HEK293 (cell line): ENCODE measurements around the gene CEP57L1.

ENCODE experiments used
- CTCF ChIA-PET: fragments of 350-600 bp; formaldehyde crosslinking; extraction: SDS; loops from one replicate; lab custom pipeline; 2021; ENCODE audit warnings: antibody characterized with exemption; lab: Yijun Ruan, JAX
- POLR2A ChIA-PET: fragments of 300-600 bp; formaldehyde crosslinking; extraction: SDS; loops from one replicate; lab custom pipeline; 2020; ENCODE audit warnings: antibody characterized with exemption, inconsistent platforms; lab: Yijun Ruan, JAX
- H3K27ac ChIP-seq: fragments of 200-500 bp; sonication (Bioruptor generic); 2 replicates; pipeline ENCODE4 v1.5.1; 2014; ENCODE audit warnings: low read depth, low read length, control low read depth, inconsistent platforms; ENCODE audit errors: extremely low read depth
- H3K36me3 ChIP-seq, 2 experiments: fragments of 200-500 bp in 1 of 2; sonication (Bioruptor generic) in 1 of 2; 1 replicate in 1 of 2; 2 replicates in 1 of 2; pipeline ENCODE4 v1.5.1; 2014 to 2017; ENCODE audit warnings: inconsistent platforms in 2 of 2, low read length in 2 of 2; ENCODE audit not compliant: control insufficient read depth in 2 of 2, insufficient read depth in 1 of 2
- H3K4me1 ChIP-seq: fragments of 200-500 bp; sonication (Bioruptor generic); 2 replicates; pipeline ENCODE4 v1.5.1; 2014; ENCODE audit warnings: mild to moderate bottlenecking, low read length, inconsistent platforms; ENCODE audit not compliant: control insufficient read depth, insufficient read depth
- H3K4me3 ChIP-seq: 2 replicates; pipeline ENCODE4 v1.5.1; 2011; ENCODE audit warnings: low read depth, mild to moderate bottlenecking, control low read depth, low read length, moderate library complexity
- H3K9me3 ChIP-seq: fragments of 200-500 bp; sonication (Bioruptor generic); 2 replicates; pipeline ENCODE4 v1.5.1; 2014; ENCODE audit warnings: low read depth, low read length, inconsistent platforms; ENCODE audit not compliant: control insufficient read depth, insufficient read depth
- GFI1B ChIP-seq: fragments of 450-650 bp; formaldehyde crosslinking; IDR thresholded peaks from 2 replicates; pipeline ENCODE4 v1.5.1; 2016; ENCODE audit warnings: missing biosample characterization, missing genetic modification characterization
- KLF1 ChIP-seq: fragments of 450-650 bp; formaldehyde crosslinking; IDR thresholded peaks from 2 replicates; pipeline ENCODE4 v1.5.1; 2016; ENCODE audit warnings: missing biosample characterization, missing genetic modification characterization
- KLF8 ChIP-seq: fragments of 450-650 bp; formaldehyde crosslinking; IDR thresholded peaks from 2 replicates; pipeline ENCODE4 v1.5.1; 2016; ENCODE audit warnings: missing biosample characterization, missing genetic modification characterization
- OSR2 ChIP-seq: fragments of 450-650 bp; formaldehyde crosslinking; IDR thresholded peaks from 2 replicates; pipeline ENCODE4 v1.5.1; 2016; ENCODE audit warnings: missing biosample characterization, missing genetic modification characterization
- ZFP3 ChIP-seq: fragments of 450-650 bp; formaldehyde crosslinking; IDR thresholded peaks from 2 replicates; pipeline ENCODE4 v1.5.1; 2016; ENCODE audit warnings: low read depth, missing biosample characterization, missing genetic modification characterization
- ZNF175 ChIP-seq: fragments of 450-650 bp; formaldehyde crosslinking; IDR thresholded peaks from 2 replicates; pipeline ENCODE4 v1.5.1; 2016; ENCODE audit warnings: missing biosample characterization, missing genetic modification characterization
- ZNF221 ChIP-seq: fragments of 450-650 bp; formaldehyde crosslinking; IDR thresholded peaks from 2 replicates; pipeline ENCODE4 v1.5.1; 2017; ENCODE audit warnings: missing biosample characterization, missing genetic modification characterization, borderline replicate concordance
- ZNF280C ChIP-seq: fragments of 450-650 bp; formaldehyde crosslinking; IDR thresholded peaks from 2 replicates; pipeline ENCODE4 v1.5.1; 2016; ENCODE audit warnings: missing biosample characterization, missing genetic modification characterization
- ZNF324 ChIP-seq: fragments of 450-650 bp; formaldehyde crosslinking; IDR thresholded peaks from 2 replicates; pipeline ENCODE4 v1.5.1; 2016; ENCODE audit warnings: missing biosample characterization, missing genetic modification characterization
- ZNF335 ChIP-seq: fragments of 450-650 bp; formaldehyde crosslinking; conservative IDR thresholded peaks from 2 replicates; pipeline ENCODE4 v1.5.1; 2016; ENCODE audit warnings: missing biosample characterization, missing genetic modification characterization
- ZNF416 ChIP-seq: fragments of 450-650 bp; formaldehyde crosslinking; IDR thresholded peaks from 2 replicates; pipeline ENCODE4 v1.5.1; 2016; ENCODE audit warnings: missing biosample characterization, missing genetic modification characterization
- ZNF423 ChIP-seq: fragments of 450-650 bp; formaldehyde crosslinking; IDR thresholded peaks from 2 replicates; pipeline ENCODE4 v1.5.1; 2016; ENCODE audit warnings: missing biosample characterization, missing genetic modification characterization
- ZNF449 ChIP-seq: fragments of 450-650 bp; formaldehyde crosslinking; IDR thresholded peaks from 2 replicates; pipeline ENCODE4 v1.5.1; 2017; ENCODE audit warnings: missing biosample characterization, mild to moderate bottlenecking, missing genetic modification characterization, moderate library complexity
- ZNF544 ChIP-seq: fragments of 450-650 bp; formaldehyde crosslinking; IDR thresholded peaks from 2 replicates; pipeline ENCODE4 v1.5.0; 2017; ENCODE audit warnings: missing biosample characterization, missing genetic modification characterization
- ZNF548 ChIP-seq: fragments of 450-650 bp; formaldehyde crosslinking; IDR thresholded peaks from 2 replicates; pipeline ENCODE4 v1.5.1; 2016; ENCODE audit warnings: missing biosample characterization, missing genetic modification characterization
- ZNF629 ChIP-seq: fragments of 450-650 bp; formaldehyde crosslinking; IDR thresholded peaks from 2 replicates; pipeline ENCODE4 v1.5.1; 2017; ENCODE audit warnings: missing biosample characterization, missing genetic modification characterization
- ZNF692 ChIP-seq: fragments of 450-650 bp; formaldehyde crosslinking; IDR thresholded peaks from 2 replicates; pipeline ENCODE4 v1.5.1; 2016; ENCODE audit warnings: missing biosample characterization, missing genetic modification characterization
- ZSCAN30 ChIP-seq: fragments of 450-650 bp; IDR thresholded peaks from 2 replicates; pipeline ENCODE4 v1.5.1; 2018; ENCODE audit warnings: missing biosample characterization, mild to moderate bottlenecking, missing genetic modification characterization, moderate library complexity
- TF ChIP-seq, protein P1 (sequence below): fragments of 450-650 bp; formaldehyde crosslinking; IDR thresholded peaks from 2 replicates; pipeline ENCODE4 v1.5.1; 2016; ENCODE audit warnings: missing biosample characterization, missing genetic modification characterization
- TF ChIP-seq, protein P2 (sequence below): fragments of 450-650 bp; formaldehyde crosslinking; IDR thresholded peaks from 2 replicates; pipeline ENCODE4 v1.5.1; 2016; ENCODE audit warnings: missing biosample characterization, missing genetic modification characterization
- TF ChIP-seq, protein P3 (sequence below): fragments of 450-650 bp; formaldehyde crosslinking; IDR thresholded peaks from 2 replicates; pipeline ENCODE4 v1.5.1; 2016; ENCODE audit warnings: missing biosample characterization, missing genetic modification characterization, low read depth
- TF ChIP-seq, protein P4 (sequence below): fragments of 450-650 bp; formaldehyde crosslinking; IDR thresholded peaks from 2 replicates; pipeline ENCODE4 v1.5.1; 2016; ENCODE audit warnings: missing biosample characterization, missing genetic modification characterization

Gene CEP57L1

GRCh38 chr6:109167562-109167961 is 72.3 kb downstream of the CEP57L1 start:
- CTCF ChIA-PET = interaction anchor here (0.7 kb wide), 1 partner anchor 41 kb away, joined by 3 read pairs; no protein-coding TSS in a partner anchor
- Histone ChIP-seq H3K36me3 (no peaks in the 10 kb centered on the region), H3K4me1 (no peaks in the 10 kb centered on the region), H3K4me3 (no peak overlapping the region), H3K9me3 (no peaks in the 10 kb centered on the region), H3K27ac (no peak overlapping the region)
- POLR2A ChIA-PET = no interaction called here
- 0 out of 2 replicates have a peak, but pooled peaks have one; percentile 15 for TF ChIP-seq KLF1 (tag by site-specific recombination)
- no peak for TF ChIP-seq ZNF416 (tag by site-specific recombination)

- Histone ChIP-seq H3K4me1 (no peaks in the 10 kb centered on the region), H3K27ac (no peak overlapping the region), H3K36me3 (no peaks in the 10 kb centered on the region), H3K9me3 (no peaks in the 10 kb centered on the region), H3K4me3 (no peak overlapping the region)
- no peak for TF ChIP-seq OSR2 (tag by site-specific recombination)
- TF ChIP-seq ZNF175 (tag by site-specific recombination) = no peak
- TF ChIP-seq ZFP3 (tag by site-specific recombination) = no peak
- no peak for TF ChIP-seq ZNF335
- TF ChIP-seq ZNF629 = no peak
- no peak for TF ChIP-seq ZNF449
- TF ChIP-seq KLF8 (tag by site-specific recombination) = no peak
- no peak for TF ChIP-seq ZNF423 (tag by site-specific recombination)
- TF ChIP-seq ZNF544 (tag by site-specific recombination) = no peak
- TF ChIP-seq ZNF221 (tag by site-specific recombination) = no peak
- TF ChIP-seq ZNF548 (tag by site-specific recombination) = no peak
- no peak for TF ChIP-seq GFI1B (tag by site-specific recombination)
- no peak for TF ChIP-seq ZNF280C (tag by site-specific recombination)
- TF ChIP-seq ZNF692 = no peak
- TF ChIP-seq, protein P1, sequence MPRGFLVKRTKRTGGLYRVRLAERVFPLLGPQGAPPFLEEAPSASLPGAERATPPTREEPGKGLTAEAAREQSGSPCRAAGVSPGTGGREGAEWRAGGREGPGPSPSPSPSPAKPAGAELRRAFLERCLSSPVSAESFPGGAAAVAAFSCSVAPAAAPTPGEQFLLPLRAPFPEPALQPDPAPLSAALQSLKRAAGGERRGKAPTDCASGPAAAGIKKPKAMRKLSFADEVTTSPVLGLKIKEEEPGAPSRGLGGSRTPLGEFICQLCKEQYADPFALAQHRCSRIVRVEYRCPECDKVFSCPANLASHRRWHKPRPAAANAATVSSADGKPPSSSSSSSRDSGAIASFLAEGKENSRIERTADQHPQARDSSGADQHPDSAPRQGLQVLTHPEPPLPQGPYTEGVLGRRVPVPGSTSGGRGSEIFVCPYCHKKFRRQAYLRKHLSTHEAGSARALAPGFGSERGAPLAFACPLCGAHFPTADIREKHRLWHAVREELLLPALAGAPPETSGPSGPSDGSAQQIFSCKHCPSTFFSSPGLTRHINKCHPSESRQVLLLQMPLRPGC (tag by site-specific recombination) = no peak
- TF ChIP-seq, protein P2, sequence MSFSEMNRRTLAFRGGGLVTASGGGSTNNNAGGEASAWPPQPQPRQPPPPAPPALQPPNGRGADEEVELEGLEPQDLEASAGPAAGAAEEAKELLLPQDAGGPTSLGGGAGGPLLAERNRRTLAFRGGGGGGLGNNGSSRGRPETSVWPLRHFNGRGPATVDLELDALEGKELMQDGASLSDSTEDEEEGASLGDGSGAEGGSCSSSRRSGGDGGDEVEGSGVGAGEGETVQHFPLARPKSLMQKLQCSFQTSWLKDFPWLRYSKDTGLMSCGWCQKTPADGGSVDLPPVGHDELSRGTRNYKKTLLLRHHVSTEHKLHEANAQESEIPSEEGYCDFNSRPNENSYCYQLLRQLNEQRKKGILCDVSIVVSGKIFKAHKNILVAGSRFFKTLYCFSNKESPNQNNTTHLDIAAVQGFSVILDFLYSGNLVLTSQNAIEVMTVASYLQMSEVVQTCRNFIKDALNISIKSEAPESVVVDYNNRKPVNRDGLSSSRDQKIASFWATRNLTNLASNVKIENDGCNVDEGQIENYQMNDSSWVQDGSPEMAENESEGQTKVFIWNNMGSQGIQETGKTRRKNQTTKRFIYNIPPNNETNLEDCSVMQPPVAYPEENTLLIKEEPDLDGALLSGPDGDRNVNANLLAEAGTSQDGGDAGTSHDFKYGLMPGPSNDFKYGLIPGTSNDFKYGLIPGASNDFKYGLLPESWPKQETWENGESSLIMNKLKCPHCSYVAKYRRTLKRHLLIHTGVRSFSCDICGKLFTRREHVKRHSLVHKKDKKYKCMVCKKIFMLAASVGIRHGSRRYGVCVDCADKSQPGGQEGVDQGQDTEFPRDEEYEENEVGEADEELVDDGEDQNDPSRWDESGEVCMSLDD (tag by site-specific recombination) = no peak
- TF ChIP-seq ZSCAN30 = no peak
- no peak for TF ChIP-seq ZNF324 (tag by site-specific recombination)
- TF ChIP-seq, protein P3, sequence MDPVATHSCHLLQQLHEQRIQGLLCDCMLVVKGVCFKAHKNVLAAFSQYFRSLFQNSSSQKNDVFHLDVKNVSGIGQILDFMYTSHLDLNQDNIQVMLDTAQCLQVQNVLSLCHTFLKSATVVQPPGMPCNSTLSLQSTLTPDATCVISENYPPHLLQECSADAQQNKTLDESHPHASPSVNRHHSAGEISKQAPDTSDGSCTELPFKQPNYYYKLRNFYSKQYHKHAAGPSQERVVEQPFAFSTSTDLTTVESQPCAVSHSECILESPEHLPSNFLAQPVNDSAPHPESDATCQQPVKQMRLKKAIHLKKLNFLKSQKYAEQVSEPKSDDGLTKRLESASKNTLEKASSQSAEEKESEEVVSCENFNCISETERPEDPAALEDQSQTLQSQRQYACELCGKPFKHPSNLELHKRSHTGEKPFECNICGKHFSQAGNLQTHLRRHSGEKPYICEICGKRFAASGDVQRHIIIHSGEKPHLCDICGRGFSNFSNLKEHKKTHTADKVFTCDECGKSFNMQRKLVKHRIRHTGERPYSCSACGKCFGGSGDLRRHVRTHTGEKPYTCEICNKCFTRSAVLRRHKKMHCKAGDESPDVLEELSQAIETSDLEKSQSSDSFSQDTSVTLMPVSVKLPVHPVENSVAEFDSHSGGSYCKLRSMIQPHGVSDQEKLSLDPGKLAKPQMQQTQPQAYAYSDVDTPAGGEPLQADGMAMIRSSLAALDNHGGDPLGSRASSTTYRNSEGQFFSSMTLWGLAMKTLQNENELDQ (tag by site-specific recombination) = no peak
- TF ChIP-seq, protein P4, sequence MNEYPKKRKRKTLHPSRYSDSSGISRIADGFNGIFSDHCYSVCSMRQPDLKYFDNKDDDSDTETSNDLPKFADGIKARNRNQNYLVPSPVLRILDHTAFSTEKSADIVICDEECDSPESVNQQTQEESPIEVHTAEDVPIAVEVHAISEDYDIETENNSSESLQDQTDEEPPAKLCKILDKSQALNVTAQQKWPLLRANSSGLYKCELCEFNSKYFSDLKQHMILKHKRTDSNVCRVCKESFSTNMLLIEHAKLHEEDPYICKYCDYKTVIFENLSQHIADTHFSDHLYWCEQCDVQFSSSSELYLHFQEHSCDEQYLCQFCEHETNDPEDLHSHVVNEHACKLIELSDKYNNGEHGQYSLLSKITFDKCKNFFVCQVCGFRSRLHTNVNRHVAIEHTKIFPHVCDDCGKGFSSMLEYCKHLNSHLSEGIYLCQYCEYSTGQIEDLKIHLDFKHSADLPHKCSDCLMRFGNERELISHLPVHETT (tag by site-specific recombination) = no peak
- ChIA-PET CTCF (interaction anchor here (0.8 to 2.0 kb wide), 3 partner anchors 11 to 22 kb away, joined by 3 to 8 read pairs (median 3); no protein-coding TSS in a partner anchor), POLR2A (no interaction called here)
Measured at GRCh38 chr6:109170333-109170732, 75.0 kb downstream of the CEP57L1 start.
